GM19397 (cell line): Measurements from ENCODE around the gene GALE.
"Not testable (repeated sequence)": the region's sequence is repeated elsewhere in the genome, so short reads cannot be mapped to it uniquely, and the experiment has no call there.

Source experiments
- ATAC-seq: cut with Tn5 transposase; IDR thresholded peaks from one replicate; pipeline ENCODE4 v1.9.1; 2021; ENCODE audit warnings: mild to moderate bottlenecking, moderate library complexity; ENCODE audit not compliant: unreplicated experiment

GALE gene

GRCh38 chr1:23793861-23794731 is 6.5 kb downstream of the GALE start:
- ATAC-seq = no peak

GRCh38 chr1:23793018-23793781 is 7.4 kb downstream of the GALE start:
- no peak for ATAC-seq

- ATAC-seq = no peak
These were observed 8.2 kb downstream of the GALE start for GRCh38 chr1:23792151-23792945.

GRCh38 chr1:23791516-23792047 is 9.0 kb downstream of the GALE start:
- ATAC-seq = no peak

GRCh38 chr1:23790696-23791515 is 9.6 kb downstream of the GALE start, which contains the start of gene LYPLA2:
LYPLA2 (plus strand) TSS chr1:23791145; CDS start chr1:23792683, 1,538 bp downstream.
- ATAC-seq = peak; percentile 73

GRCh38 chr1:23788695-23789094 is 11.9 kb downstream of the GALE start:
- ATAC-seq = no peak

GRCh38 chr1:23787701-23788100 is 12.9 kb downstream of the GALE start:
- ATAC-seq = no peak

GRCh38 chr1:23784846-23785245 is 15.7 kb downstream of the GALE start:
- ATAC-seq = no peak

GRCh38 chr1:23783141-23783540 is 17.4 kb downstream of the GALE start:
- not testable (repeated sequence) for ATAC-seq

- ATAC-seq = no peak
These were observed 20.7 kb downstream of the GALE start for GRCh38 chr1:23779826-23780371.

- peak; percentile 63 for ATAC-seq
These were observed 22.4 kb downstream of the GALE start, which contains the start of gene PITHD1 for GRCh38 chr1:23777979-23778814. PITHD1 (plus strand) TSS chr1:23778418; CDS start chr1:23778516, 98 bp downstream.

GRCh38 chr1:23776217-23776616 is 24.3 kb downstream of the GALE start:
- no peak for ATAC-seq

GRCh38 chr1:23774174-23774880 is 26.2 kb downstream of the GALE start:
- no peak for ATAC-seq

GRCh38 chr1:23772854-23773242 is 27.7 kb downstream of the GALE start:
- ATAC-seq = no peak

GRCh38 chr1:23772049-23772853 is 28.3 kb downstream of the GALE start:
- no peak for ATAC-seq

GRCh38 chr1:23768733-23769132 is 31.8 kb downstream of the GALE start:
- ATAC-seq = no peak

- no peak for ATAC-seq
These were observed 37.4 kb downstream of the GALE start for GRCh38 chr1:23763041-23763577.
